GM23248 (cell line): ENCODE data around the gene TEX19.

Source experiments
- EZH2 ChIP-seq: fragments of 200-600 bp; sonication (generic); IDR thresholded peaks from 2 replicates; pipeline ENCODE4 v1.6.1; 2018; ENCODE audit warnings: antibody characterized with exemption, mild to moderate bottlenecking; ENCODE audit not compliant: insufficient read depth, poor library complexity, severe bottlenecking
- EZH2phosphoT487 ChIP-seq: fragments of 200-600 bp; sonication (generic); IDR thresholded peaks from 2 replicates; pipeline ENCODE4 v1.6.1; 2018; ENCODE audit warnings: antibody characterized with exemption, moderate library complexity, mild to moderate bottlenecking, low read depth; ENCODE audit not compliant: insufficient read depth

DNA sequence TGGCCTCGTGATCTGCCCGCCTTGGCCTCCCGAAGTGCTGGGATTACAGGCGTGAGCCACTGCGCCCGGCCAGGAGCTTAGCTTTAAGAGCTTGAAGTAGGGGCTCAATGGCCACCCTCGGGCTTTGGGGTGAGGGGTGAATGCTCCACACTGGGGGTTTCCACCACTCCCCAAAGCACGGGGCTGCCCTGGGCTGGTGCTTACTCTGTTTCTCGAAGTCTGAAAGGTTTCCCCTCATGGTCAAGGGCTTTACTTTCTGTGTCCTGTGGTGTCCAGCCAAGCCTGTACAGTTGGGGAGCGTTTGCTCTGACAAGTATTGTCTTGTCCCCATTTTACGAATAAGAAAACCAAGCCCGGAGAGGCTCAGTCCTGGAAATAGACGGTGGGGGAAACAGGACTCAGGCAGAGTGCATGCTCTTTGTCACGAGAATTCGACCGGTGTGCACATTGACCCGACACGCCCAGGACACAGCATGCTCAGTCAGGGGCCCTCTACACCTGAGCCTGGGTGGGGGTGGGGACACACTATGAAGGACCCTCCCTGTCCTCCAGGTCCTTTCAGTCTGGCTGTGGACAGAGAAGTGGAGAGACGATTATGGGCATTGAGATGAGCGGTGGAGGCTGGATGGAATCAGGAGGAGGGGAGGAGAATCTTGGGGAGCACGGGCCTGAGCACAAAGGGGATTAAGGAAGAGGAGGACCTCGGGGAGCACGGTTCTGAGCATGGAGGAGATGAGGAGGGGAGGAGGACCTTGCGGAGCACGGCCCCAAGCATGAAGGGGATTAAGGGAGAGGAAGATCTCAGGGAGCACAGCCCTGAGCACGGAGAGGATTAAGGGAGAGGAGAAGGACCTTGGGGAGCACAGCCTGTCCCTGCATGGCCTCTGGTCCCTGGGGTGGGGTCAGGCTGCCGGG, 49.1 kb upstream of the TEX19 start:
- no peak for TF ChIP-seq EZH2
- no peak for TF ChIP-seq EZH2phosphoT487
